Common myeloid progenitor, CD34-positive (primary cell): Measurements from ENCODE around the gene MT3.

Experiments
- CTCF ChIA-PET: fragments of 350-600 bp; sonication (Branson Sonifier 250); formaldehyde crosslinking; loops from one replicate; lab custom pipeline; 2021; ENCODE audit warnings: antibody characterized with exemption; lab: Charles Lee
- POLR2A ChIA-PET: fragments of 350-600 bp; sonication (Branson Sonifier 250); formaldehyde crosslinking; loops from one replicate; lab custom pipeline; 2021; ENCODE audit warnings: antibody characterized with exemption; lab: Charles Lee
- DNase-seq, 3 donors: peaks; one replicate each; pipeline versions ENCODE4 v3.0.0 to v3.0.0-alpha.2; 2013
- H3K27ac ChIP-seq, 2 experiments: 1 replicate in 1 of 2; 2 replicates in 1 of 2; pipeline ENCODE4 v1.7.0; 2013; ENCODE audit warnings: inconsistent platforms in 2 of 2, low read length in 2 of 2, mild to moderate bottlenecking in 2 of 2, low read depth in 1 of 2, moderate library complexity in 1 of 2; ENCODE audit not compliant: severe bottlenecking in 2 of 2, insufficient read depth in 1 of 2, poor library complexity in 1 of 2
- H3K27me3 ChIP-seq, 5 experiments: replicated peaks in 2 of 5; 1 replicate in 3 of 5; 2 replicates in 2 of 5; pipeline versions ENCODE4 v1.6.1 to v1.7.0; 2013; ENCODE audit warnings: low read length in 4 of 5, mild to moderate bottlenecking in 2 of 5, moderate library complexity in 2 of 5, inconsistent platforms in 1 of 5; ENCODE audit not compliant: insufficient read depth in 5 of 5, control insufficient read depth in 4 of 5
- H3K36me3 ChIP-seq, 4 experiments: 1 replicate in 2 of 4; 2 replicates in 2 of 4; pipeline versions ENCODE4 v1.6.1 to v1.7.0; 2013; ENCODE audit warnings: low read length in 3 of 4, control low read depth in 1 of 4, mild to moderate bottlenecking in 1 of 4; ENCODE audit not compliant: control insufficient read depth in 4 of 4, insufficient read depth in 4 of 4
- H3K4me1 ChIP-seq, 4 experiments: 1 replicate in 3 of 4; 2 replicates in 1 of 4; pipeline versions ENCODE4 v1.6.1 to v1.7.1; 2013; ENCODE audit warnings: low read length in 3 of 4, mild to moderate bottlenecking in 3 of 4, control low read depth in 1 of 4, inconsistent platforms in 1 of 4, moderate library complexity in 1 of 4; ENCODE audit not compliant: control insufficient read depth in 4 of 4, insufficient read depth in 4 of 4; ENCODE audit errors: control extremely low read depth in 1 of 4
- H3K4me3 ChIP-seq, 7 experiments: 1 replicate in 4 of 7; 2 replicates in 3 of 7; pipeline versions ENCODE4 v1.5.1 to v1.7.0; 2013; ENCODE audit warnings: mild to moderate bottlenecking in 7 of 7, low read length in 6 of 7, moderate library complexity in 6 of 7, inconsistent platforms in 2 of 7, low read depth in 2 of 7, control low read depth in 1 of 7; ENCODE audit not compliant: insufficient read depth in 4 of 7, control insufficient read depth in 1 of 7; ENCODE audit errors: extremely low read depth in 1 of 7
- H3K9me3 ChIP-seq, 5 experiments: 1 replicate in 4 of 5; 2 replicates in 1 of 5; pipeline versions ENCODE4 v1.6.1 to v1.7.1; 2013; ENCODE audit warnings: low read length in 4 of 5, mild to moderate bottlenecking in 2 of 5, inconsistent platforms in 1 of 5, low read depth in 1 of 5, moderate library complexity in 1 of 5; ENCODE audit not compliant: control insufficient read depth in 4 of 5, insufficient read depth in 2 of 5; ENCODE audit errors: control extremely low read depth in 1 of 5
- WGBS: methylation state at CpG from one replicate; pipeline ENCODE4 v1.1.5; 2013; ENCODE audit not compliant: insufficient coverage; 5-methylcytosine and 5-hydroxymethylcytosine counted together

Gene MT3

DNA sequence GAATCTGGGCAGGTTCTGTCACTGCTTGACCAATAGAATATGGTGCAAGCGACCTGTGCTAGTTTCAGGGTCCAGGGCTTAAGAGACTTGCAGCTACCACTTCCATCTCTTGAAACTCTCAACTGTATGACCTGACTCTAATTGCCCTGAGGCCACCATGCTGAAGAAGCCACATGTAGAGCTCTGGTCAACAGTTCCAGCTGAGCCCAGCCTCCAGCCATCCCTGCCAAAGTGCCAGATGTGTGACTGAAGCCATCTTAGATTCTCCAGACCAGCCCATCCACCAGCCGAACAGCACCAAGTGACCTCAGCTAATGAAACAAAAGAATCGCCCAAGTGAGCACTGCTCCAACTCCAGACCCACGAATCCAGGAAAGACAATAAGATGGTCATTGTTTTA lies 15.6 kb downstream of the MT3 start:
- POLR2A ChIA-PET: no interaction called here

DNA sequence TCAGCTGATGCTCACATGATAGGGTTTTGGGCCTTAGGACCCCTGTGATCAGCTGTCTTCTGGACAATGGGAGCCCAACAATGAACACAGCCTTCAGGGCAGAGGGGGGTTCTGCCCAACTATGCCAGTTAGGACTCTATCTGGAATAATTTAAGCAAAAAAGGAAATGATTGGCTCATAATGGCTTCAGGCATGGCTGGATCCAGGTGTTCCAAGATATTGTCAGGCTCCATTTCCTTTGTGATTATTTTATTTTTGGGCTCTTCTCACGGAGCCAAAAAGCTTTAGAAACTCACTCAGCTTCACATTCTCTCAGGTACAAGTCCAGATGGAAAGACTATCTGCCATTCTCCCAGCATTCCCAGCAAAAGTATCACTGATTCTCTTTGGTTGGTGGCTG lies 16.1 kb downstream of the MT3 start:
- H3K27ac ChIP-seq: no peak overlapping the region
- ChIA-PET CTCF (interaction anchor here (0.8 to 7.7 kb wide), 8 partner anchors 8 to 96 kb away, joined by 3 to 53 read pairs (median 6); no protein-coding TSS in a partner anchor), POLR2A (no interaction called here)
- H3K4me1 ChIP-seq: peaks cover 7 to 34% (median 32%) of the 10 kb centered on the region in 4 experiments
- no CpG with 5 or more reads among the region's 1 CpG for WGBS
- no peaks in the 10 kb centered on the region for H3K36me3 ChIP-seq
- no peak overlapping the region for H3K4me3 ChIP-seq
- no peak for DNase-seq
- peaks cover 0 to 13% (median 6%) of the 10 kb centered on the region in 5 experiments for H3K27me3 ChIP-seq
- H3K9me3 ChIP-seq: no peaks in the 10 kb centered on the region

More for the DNA sequence above, 15.6 kb downstream of the MT3 start:
- Histone ChIP-seq H3K9me3 (no peaks in the 10 kb centered on the region), H3K4me3 (no peak overlapping the region), H3K4me1 (peaks cover 5 to 29% (median 27%) of the 10 kb centered on the region in 4 experiments), H3K27me3 (peaks cover 0 to 13% (median 6%) of the 10 kb centered on the region in 5 experiments), H3K36me3 (no peaks in the 10 kb centered on the region), H3K27ac (no peak overlapping the region)
- DNase-seq: no peak
- 100% methylated on average over 4 of the region's 4 CpGs for WGBS
- CTCF ChIA-PET: interaction anchor here (0.7 to 7.7 kb wide), 13 partner anchors 8 to 97 kb away, joined by 3 to 53 read pairs (median 4); no protein-coding TSS in a partner anchor

DNA sequence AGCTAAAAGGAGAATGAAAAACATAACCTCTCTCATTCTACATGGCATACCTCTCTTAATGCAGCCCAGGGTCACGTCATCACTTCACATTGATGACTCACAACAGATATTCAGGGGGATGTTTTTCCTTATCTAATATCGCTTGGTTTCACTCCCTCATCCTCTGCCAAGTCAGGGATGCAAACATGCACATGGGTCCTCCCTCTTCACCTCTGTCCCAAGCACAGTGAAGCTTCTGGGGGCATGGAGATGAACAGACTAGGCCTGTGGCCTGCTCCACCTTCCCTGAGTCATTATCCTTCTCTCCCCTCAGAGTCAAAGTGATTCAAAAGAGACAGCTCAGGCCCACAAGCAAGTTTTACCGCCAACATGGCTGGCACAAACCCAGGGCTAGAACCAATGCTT lies 16.7 kb downstream of the MT3 start:
- no peaks in the 10 kb centered on the region for H3K36me3 ChIP-seq
- no peak overlapping the region for H3K27ac ChIP-seq
- peaks cover 0 to 12% (median 5%) of the 10 kb centered on the region in 5 experiments for H3K27me3 ChIP-seq
- H3K9me3 ChIP-seq: no peaks in the 10 kb centered on the region
- ChIA-PET POLR2A (no interaction called here), CTCF (interaction anchor here (0.8 to 7.7 kb wide), 8 partner anchors 14 to 245 kb away, joined by 3 to 53 read pairs (median 4); no protein-coding TSS in a partner anchor)
- no peak overlapping the region for H3K4me3 ChIP-seq
- H3K4me1 ChIP-seq: peaks cover 7 to 36% (median 33%) of the 10 kb centered on the region in 4 experiments
- 100% methylated on average over 2 of the region's 3 CpGs for WGBS
- no peak for DNase-seq

DNA sequence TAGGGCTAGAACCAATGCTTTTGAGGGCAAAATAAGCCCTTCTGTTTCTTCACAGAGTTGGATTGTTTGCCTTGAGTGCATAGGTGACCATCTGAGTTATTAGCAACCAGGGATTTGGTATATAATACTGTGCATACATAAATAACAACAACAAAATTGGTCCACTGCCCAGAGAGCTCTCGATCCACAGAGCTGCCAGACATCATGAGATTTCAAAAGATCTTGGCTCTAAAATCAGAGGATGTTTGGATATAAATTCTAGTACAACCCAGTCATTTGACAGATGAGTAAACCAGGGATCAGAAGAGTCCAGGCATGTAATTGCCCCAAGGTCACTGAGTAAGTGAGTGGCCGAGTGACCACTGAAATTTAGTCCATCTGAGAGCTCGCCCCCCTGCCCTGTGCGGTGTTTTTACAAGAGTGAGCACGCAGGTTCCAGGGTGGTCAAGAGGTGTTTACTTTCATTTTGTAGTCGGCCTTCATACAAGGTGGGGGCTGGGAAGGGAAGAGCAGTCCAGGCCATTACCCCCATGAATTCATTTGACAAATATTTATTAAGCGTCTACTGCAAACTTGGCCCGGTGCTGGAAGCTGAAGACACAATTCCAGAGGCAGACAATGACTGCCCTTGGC lies 17.3 kb downstream of the MT3 start:
- Histone ChIP-seq H3K4me1 (peaks cover 7 to 36% (median 33%) of the 10 kb centered on the region in 4 experiments), H3K9me3 (no peaks in the 10 kb centered on the region), H3K27ac (no peak overlapping the region), H3K27me3 (peaks cover 0 to 6% (median 2%) of the 10 kb centered on the region in 5 experiments), H3K36me3 (no peaks in the 10 kb centered on the region), H3K4me3 (no peak overlapping the region)
- ChIA-PET CTCF (interaction anchor here (0.8 to 7.7 kb wide), 10 partner anchors 14 to 244 kb away, joined by 3 to 53 read pairs (median 3); no protein-coding TSS in a partner anchor), POLR2A (no interaction called here)
- no peak for DNase-seq
- 96% methylated on average over 6 of the region's 8 CpGs for WGBS

DNA sequence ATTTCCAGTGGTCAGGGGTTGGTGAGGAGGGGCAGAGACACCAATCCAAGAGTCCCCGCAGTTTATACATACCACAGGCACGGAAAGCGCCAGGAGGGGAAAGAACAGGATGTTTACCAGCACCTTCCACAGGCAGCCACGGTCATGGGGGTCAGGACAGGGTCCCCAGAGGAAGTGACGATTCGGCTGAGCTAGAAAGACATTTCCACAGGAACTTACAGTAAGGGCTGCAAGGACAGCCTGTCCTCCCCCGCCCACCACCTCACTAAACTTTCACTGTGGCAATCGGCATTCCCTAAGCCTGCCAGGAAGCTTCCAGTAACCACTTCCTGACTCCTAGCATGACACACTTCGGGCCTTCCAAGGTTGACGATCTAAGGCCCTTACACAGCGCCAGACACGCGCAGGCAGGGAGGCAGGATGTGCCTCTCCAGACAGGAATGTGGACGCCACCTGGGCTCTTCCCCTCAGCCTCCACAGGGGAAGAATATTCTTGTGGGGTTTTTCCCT lies 17.8 kb downstream of the MT3 start:
- peak overlapping the region in 1 of 7 experiments; percentile 8 for H3K4me3 ChIP-seq
- H3K4me1 ChIP-seq: peaks cover 7 to 36% (median 33%) of the 10 kb centered on the region in 4 experiments

DNA sequence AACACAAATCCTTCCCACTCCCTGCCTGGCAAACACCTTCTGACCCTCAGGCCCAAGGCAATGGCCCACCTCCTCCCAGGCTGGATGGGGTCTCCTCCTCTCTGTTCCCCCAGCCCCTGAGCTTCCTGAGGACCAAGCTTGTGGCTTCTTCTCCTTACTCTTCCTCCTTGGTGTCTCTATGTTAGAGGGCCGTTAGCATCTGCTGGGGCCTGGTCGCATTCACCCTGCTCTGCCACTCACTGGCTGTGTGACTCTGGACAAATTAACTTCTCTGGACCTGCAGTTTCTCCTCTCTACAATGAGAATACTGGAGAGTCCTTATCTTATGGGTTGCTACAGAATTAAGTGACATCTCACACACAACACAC lies 18.3 kb downstream of the MT3 start:
- peak overlapping the region in 4 of 7 experiments; percentile 78 to 94 (median 82) for H3K4me3 ChIP-seq
- peak overlapping the region in 1 of 2 experiments; percentile 50 for H3K27ac ChIP-seq
- WGBS: no CpG with 5 or more reads among the region's 2 CpGs
- no peaks in the 10 kb centered on the region for H3K9me3 ChIP-seq
- H3K4me1 ChIP-seq: peaks cover 7 to 36% (median 33%) of the 10 kb centered on the region in 4 experiments
- no peak for DNase-seq
- H3K36me3 ChIP-seq: no peaks in the 10 kb centered on the region
- ChIA-PET CTCF (interaction anchor here (1.2 to 7.7 kb wide), 6 partner anchors 15 to 94 kb away, joined by 3 to 41 read pairs (median 4); no protein-coding TSS in a partner anchor), POLR2A (no interaction called here)
- peaks cover 0 to 4% (median 0%) of the 10 kb centered on the region in 5 experiments for H3K27me3 ChIP-seq

More for the DNA sequence above, 17.8 kb downstream of the MT3 start:
- POLR2A ChIA-PET: no interaction called here
- H3K27me3 ChIP-seq: peaks cover 0 to 4% (median 0%) of the 10 kb centered on the region in 5 experiments
- H3K27ac ChIP-seq: no peak overlapping the region
- H3K36me3 ChIP-seq: no peaks in the 10 kb centered on the region
- peak in 1 of 3 donors; percentile 46 for DNase-seq
- H3K9me3 ChIP-seq: no peaks in the 10 kb centered on the region
- 54% methylated on average over 11 of the region's 14 CpGs for WGBS
- CTCF ChIA-PET: interaction anchor here (0.8 to 7.7 kb wide), 9 partner anchors 15 to 95 kb away, joined by 3 to 53 read pairs (median 3); no protein-coding TSS in a partner anchor
